ENCODE results near the gene THOC7. TPM values are rescaled to one million over a fixed set of nuclear protein-coding genes. Genes with fewer than 3 reads are reported as not detected.

THOC7 gene
- total RNA-seq, 1 donor, result 68.0 TPM

DNA sequence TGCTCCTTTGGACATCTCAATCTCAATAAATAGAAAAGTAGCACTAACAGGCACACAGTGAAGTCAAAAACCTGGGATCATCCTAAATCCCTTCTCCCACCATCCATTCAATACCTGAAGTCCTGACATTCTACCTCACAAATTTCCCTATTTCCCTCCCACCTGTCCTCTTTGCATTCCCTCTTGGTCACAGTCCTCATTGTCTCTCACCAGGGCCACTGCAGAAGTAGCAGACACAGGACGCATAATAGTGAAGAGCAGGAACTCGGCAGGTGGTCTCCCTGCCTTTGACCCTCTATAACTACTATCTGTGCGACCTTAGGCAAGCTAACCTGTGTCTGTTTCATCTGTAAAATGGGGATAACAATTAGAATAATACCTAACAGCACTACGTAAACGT is 2.3 kb downstream of the THOC7 start:
- H3K4me3 ChIP-seq (ENCODE audit: low read depth, low read length), result no peak overlapping the region
- no peak for DNase-seq (ENCODE audit: low read depth)
- TF ChIP-seq, protein P1, sequence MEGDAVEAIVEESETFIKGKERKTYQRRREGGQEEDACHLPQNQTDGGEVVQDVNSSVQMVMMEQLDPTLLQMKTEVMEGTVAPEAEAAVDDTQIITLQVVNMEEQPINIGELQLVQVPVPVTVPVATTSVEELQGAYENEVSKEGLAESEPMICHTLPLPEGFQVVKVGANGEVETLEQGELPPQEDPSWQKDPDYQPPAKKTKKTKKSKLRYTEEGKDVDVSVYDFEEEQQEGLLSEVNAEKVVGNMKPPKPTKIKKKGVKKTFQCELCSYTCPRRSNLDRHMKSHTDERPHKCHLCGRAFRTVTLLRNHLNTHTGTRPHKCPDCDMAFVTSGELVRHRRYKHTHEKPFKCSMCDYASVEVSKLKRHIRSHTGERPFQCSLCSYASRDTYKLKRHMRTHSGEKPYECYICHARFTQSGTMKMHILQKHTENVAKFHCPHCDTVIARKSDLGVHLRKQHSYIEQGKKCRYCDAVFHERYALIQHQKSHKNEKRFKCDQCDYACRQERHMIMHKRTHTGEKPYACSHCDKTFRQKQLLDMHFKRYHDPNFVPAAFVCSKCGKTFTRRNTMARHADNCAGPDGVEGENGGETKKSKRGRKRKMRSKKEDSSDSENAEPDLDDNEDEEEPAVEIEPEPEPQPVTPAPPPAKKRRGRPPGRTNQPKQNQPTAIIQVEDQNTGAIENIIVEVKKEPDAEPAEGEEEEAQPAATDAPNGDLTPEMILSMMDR (IDR thresholded peaks at IDR 0.05; ENCODE audit: insufficient read depth, low read length), result no peak

DNA sequence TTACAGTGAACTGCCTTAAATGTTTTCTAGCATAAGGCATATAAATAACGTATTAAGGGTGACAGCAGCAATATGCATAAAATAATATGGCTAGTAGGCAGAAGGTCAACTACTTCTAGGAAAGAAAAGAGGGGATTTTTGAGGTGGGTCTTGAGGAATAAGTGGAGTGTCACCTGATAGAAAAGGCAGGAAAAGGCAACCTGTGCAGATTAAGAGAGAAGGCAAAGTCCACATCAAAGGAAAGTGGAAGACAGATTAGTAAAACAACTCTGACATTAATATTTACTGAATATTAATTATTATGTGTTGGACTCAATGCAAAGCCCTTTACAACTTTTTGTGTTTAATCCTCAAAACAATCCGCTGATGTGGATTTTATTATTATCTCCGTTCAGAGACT is 2.8 kb downstream of the THOC7 start:
- TF ChIP-seq, protein P1 (IDR thresholded peaks at IDR 0.05; ENCODE audit: insufficient read depth, low read length), result no peak
- no peak overlapping the region for H3K4me3 ChIP-seq (ENCODE audit: low read depth, low read length)
- no peak for DNase-seq (ENCODE audit: low read depth)

DNA sequence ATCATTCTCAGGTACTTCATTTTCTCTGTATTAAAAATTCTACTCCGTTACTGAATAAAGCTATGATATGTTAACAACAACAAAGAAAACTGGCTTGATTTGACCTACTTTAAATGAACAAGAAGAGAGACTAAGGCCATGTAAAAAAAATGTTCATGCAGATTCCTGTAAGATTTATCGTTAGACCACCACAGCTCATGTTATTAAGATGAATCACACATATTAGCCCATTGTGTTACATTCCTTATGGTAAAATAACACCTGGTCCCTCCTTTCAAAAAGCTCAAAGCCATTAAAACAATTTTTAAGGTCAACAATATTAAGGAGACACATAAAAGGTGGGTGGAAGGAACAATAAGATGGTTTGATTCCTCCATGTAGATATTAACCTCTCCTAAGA is 6.3 kb downstream of the THOC7 start:
- TF ChIP-seq, protein P1 (IDR thresholded peaks at IDR 0.05; ENCODE audit: insufficient read depth, low read length), result no peak
- H3K4me3 ChIP-seq (ENCODE audit: low read depth, low read length), result no peak overlapping the region
- DNase-seq (ENCODE audit: low read depth), result no peak

DNA sequence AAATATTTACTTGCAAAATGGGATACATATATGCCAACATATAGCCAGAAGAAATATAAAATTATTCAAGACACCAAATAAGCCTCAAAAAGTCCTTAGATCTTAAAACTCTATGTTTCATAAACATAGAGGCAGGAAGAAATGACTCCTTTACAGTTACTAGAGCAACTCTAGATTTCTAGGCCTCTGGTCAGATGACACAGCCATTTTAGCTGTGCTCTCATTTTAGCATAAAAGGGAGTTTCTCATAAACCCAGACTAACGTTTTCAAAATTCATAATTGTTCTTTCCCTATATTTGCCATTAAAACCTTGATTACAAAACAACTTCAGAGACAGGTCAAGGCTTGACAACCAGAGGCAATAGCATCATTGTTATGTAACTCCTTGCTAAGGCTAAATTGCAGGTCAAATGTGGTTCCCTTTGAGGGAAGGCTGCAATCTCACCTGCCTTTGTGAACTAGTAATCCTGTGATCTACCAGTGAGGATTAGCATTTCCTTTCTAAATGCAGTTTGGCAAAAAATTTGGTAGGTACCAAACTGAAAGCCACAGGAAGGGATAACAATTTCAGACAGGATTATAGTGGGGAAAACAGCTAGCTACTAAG is 8.2 kb downstream of the THOC7 start:
- H3K4me3 ChIP-seq (ENCODE audit: low read depth, low read length), result no peak overlapping the region
- TF ChIP-seq, protein P1 (IDR thresholded peaks at IDR 0.05; ENCODE audit: insufficient read depth, low read length), result no peak
- DNase-seq (ENCODE audit: low read depth), result no peak

DNA sequence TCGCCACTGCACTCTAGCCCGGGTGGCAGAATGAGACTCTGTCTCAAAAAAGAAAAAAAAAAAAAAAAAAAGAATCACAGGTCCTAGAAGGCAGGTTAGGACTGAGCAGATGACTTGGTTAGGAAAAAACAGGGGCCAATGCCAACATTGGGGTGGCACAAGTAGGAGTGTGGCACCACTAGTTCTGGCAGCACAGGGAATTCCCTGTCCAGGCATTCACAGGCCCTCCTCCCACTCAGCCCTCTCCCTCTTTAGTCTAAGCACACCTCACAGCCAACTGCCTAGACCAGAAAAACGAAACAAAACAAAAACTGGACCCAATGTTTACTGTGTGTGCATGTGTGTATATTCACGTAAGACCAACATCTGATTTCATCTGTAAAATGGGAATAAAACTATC is 10.5 kb downstream of the THOC7 start:
- DNase-seq (ENCODE audit: low read depth), result no peak
- TF ChIP-seq, protein P1 (IDR thresholded peaks at IDR 0.05; ENCODE audit: insufficient read depth, low read length), result no peak
- H3K4me3 ChIP-seq (ENCODE audit: low read depth, low read length), result no peak overlapping the region

DNA sequence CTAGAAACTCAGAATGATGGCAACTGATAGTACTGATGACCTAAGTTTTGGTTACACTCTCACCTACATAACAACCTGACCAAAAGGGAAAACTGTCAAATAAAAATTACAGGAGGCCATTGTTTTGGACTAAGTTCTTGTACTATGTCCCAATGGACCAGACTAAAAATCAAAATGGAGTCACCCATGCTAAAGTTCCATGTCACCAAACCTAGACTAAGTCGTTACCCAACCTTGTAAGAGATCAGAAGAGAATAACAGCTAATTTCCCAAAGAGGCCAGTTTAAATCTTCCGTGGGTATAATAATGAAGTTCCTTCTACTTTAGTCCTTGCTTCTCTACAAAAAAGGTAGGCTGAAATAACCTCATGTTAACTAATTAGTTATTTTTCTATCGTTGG is 12.3 kb downstream of the THOC7 start:
- H3K4me3 ChIP-seq (ENCODE audit: low read depth, low read length), result no peak overlapping the region
- DNase-seq (ENCODE audit: low read depth), result no peak
- TF ChIP-seq, protein P1 (IDR thresholded peaks at IDR 0.05; ENCODE audit: insufficient read depth, low read length), result no peak

DNA sequence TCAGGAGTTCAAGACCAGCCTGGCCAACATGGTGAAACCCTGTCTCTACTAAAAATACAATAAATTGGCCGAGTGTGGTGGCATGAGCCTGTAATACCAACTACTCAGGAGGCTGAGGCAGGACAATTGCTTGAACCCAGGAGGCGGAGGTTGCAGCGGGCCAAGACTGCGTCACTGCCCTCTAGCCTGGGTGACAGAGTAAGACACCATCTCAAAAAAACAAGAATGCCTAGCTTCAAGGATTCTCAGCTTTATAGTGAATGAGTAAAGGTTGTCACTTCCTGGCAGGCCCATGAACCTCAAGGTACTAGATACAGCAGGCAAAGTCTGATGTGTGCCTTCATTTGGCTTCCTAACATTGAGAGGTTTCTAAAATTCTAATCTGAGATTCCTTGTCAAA is 14.4 kb downstream of the THOC7 start:
- TF ChIP-seq, protein P1 (IDR thresholded peaks at IDR 0.05; ENCODE audit: insufficient read depth, low read length), result no peak
- no peak overlapping the region for H3K4me3 ChIP-seq (ENCODE audit: low read depth, low read length)
- DNase-seq (ENCODE audit: low read depth), result no peak
